ENCODE results near the gene CHIC2.

DNA sequence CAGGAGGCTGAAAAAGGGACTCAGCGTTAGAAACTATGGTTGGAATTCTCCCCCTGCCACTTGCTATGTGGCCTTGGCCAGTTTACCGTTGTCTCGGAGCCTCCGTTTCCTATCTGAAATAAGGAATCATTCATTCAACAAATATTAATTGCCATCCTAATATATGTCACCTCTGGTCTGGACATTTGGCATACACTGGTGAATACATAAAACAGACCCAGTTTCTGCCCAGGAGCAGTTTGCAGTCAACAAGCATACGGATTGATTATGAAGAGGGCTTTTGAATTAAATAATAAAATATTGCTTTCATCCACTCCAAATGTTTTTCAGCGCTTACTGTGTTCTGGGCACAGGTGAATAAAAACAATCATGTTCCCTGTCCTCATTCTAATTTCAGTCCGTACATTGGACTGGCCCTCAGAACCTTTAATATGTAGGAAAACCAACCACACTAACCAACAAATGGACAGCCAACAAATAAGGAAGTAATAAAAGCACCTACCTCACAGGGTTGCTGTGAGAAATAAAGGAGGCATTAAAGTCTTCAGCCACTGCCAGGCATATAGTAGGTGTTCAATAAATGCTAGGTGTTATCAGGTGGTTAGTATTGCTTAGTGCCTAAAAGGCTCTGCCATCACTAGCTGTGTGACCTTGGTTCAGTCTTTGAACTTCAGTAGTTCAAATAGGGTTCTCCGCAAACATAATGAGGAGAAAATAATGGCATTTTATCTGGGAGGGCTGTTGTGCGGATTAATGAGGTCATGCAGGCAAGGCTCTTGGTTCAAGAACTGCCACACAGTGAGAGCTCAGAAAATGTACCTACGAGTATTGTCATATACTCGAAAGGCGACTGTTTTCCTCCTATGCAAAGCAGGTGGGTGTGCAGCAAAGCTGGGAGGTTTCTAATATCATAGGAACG lies 28.3 kb upstream of the CHIC2 start:
- TF ChIP-seq CHD1 (IDR thresholded peaks at IDR 0.05; ENCODE audit: low read depth, low read length) (no peak), NRF1 (IDR thresholded peaks at IDR 0.05; ENCODE audit: low read depth, low read length) (no peak), POLR2A (IDR thresholded peaks at IDR 0.05; ENCODE audit: control extremely low read depth in 1 of 2, low read depth in 2 of 2, low read length in 2 of 2) (no peak)
- TF ChIP-seq, protein P1, sequence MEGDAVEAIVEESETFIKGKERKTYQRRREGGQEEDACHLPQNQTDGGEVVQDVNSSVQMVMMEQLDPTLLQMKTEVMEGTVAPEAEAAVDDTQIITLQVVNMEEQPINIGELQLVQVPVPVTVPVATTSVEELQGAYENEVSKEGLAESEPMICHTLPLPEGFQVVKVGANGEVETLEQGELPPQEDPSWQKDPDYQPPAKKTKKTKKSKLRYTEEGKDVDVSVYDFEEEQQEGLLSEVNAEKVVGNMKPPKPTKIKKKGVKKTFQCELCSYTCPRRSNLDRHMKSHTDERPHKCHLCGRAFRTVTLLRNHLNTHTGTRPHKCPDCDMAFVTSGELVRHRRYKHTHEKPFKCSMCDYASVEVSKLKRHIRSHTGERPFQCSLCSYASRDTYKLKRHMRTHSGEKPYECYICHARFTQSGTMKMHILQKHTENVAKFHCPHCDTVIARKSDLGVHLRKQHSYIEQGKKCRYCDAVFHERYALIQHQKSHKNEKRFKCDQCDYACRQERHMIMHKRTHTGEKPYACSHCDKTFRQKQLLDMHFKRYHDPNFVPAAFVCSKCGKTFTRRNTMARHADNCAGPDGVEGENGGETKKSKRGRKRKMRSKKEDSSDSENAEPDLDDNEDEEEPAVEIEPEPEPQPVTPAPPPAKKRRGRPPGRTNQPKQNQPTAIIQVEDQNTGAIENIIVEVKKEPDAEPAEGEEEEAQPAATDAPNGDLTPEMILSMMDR (IDR thresholded peaks at IDR 0.05; ENCODE audit: control extremely low read depth in 1 of 3, insufficient read depth in 1 of 3, low read depth in 1 of 3, low read length in 3 of 3): no peak

All from H1 (cell line).